Trophoblast cell (in vitro differentiated cells and primary cell): Measurements from ENCODE around the gene ERCC1.
A peak's percentile ranks its signal among the peaks of the same experiment; 100 is the strongest.

ENCODE experiments used
- DNase-seq, 2 donors: peaks; one replicate each; pipeline ENCODE4 v3.0.0-alpha.2; 2016
- H2AFZ ChIP-seq: 2 replicates; pipeline ENCODE4 v1.6.1; 2013; ENCODE audit warnings: low read length, moderate library complexity, mild to moderate bottlenecking; ENCODE audit not compliant: insufficient read depth, poor library complexity
- H2AK5ac ChIP-seq: 2 replicates; pipeline ENCODE4 v1.6.1; 2013; ENCODE audit warnings: mild to moderate bottlenecking, low read length
- H2BK120ac ChIP-seq: 2 replicates; pipeline ENCODE4 v1.6.1; 2013; ENCODE audit warnings: low read length, mild to moderate bottlenecking, moderate library complexity; ENCODE audit not compliant: insufficient read depth, poor library complexity
- H2BK12ac ChIP-seq: 2 replicates; pipeline ENCODE4 v1.6.1; 2013; ENCODE audit warnings: mild to moderate bottlenecking, low read length, moderate library complexity
- H2BK5ac ChIP-seq: 2 replicates; pipeline ENCODE4 v1.6.1; 2013; ENCODE audit warnings: low read length, low read depth, moderate library complexity, mild to moderate bottlenecking; ENCODE audit not compliant: poor library complexity
- H3K14ac ChIP-seq: 2 replicates; pipeline ENCODE4 v1.6.1; 2013; ENCODE audit warnings: mild to moderate bottlenecking, low read length
- H3K18ac ChIP-seq: 2 replicates; pipeline ENCODE4 v1.6.1; 2013; ENCODE audit warnings: mild to moderate bottlenecking, low read length
- H3K23ac ChIP-seq: 2 replicates; pipeline ENCODE4 v1.6.1; 2013; ENCODE audit warnings: low read length
- H3K27ac ChIP-seq: 2 replicates; pipeline ENCODE4 v1.5.1; 2013; ENCODE audit warnings: low read depth, mild to moderate bottlenecking, inconsistent platforms, low read length, moderate library complexity
- H3K27me3 ChIP-seq: 2 replicates; pipeline ENCODE4 v1.6.1; 2013; ENCODE audit warnings: inconsistent platforms, mild to moderate bottlenecking, low read length, moderate library complexity; ENCODE audit not compliant: insufficient read depth
- H3K36me3 ChIP-seq, 2 experiments: 1 replicate in 1 of 2; 2 replicates in 1 of 2; pipeline ENCODE4 v1.6.1; 2013; ENCODE audit warnings: low read length in 2 of 2, mild to moderate bottlenecking in 2 of 2, moderate library complexity in 1 of 2; ENCODE audit not compliant: insufficient read depth in 2 of 2, control insufficient read depth in 1 of 2
- H3K4ac ChIP-seq: 2 replicates; pipeline ENCODE4 v1.6.1; 2013; ENCODE audit warnings: low read depth, mild to moderate bottlenecking, low read length, moderate library complexity
- H3K4me1 ChIP-seq, 2 experiments: 1 replicate in 1 of 2; 2 replicates in 1 of 2; pipeline ENCODE4 v1.6.1; 2013; ENCODE audit warnings: low read length in 2 of 2, mild to moderate bottlenecking in 2 of 2, moderate library complexity in 1 of 2; ENCODE audit not compliant: insufficient read depth in 2 of 2, control insufficient read depth in 1 of 2
- H3K4me2 ChIP-seq: 2 replicates; pipeline ENCODE4 v1.6.1; 2013; ENCODE audit warnings: inconsistent platforms, mild to moderate bottlenecking, low read length, moderate library complexity
- H3K4me3 ChIP-seq: 2 replicates; pipeline ENCODE4 v1.5.1; 2013; ENCODE audit warnings: mild to moderate bottlenecking, low read depth, low read length, inconsistent platforms
- H3K79me1 ChIP-seq: one replicate; pipeline ENCODE4 v1.6.1; 2013; ENCODE audit warnings: low read length
- H3K79me2 ChIP-seq: 2 replicates; pipeline ENCODE4 v1.6.1; 2013; ENCODE audit warnings: low read length, mild to moderate bottlenecking; ENCODE audit not compliant: control insufficient read depth, insufficient read depth, poor library complexity
- H3K9ac ChIP-seq: 2 replicates; pipeline ENCODE4 v1.6.1; 2013; ENCODE audit warnings: mild to moderate bottlenecking, low read length
- H3K9me3 ChIP-seq: 2 replicates; pipeline ENCODE4 v1.6.1; 2013; ENCODE audit warnings: low read depth, mild to moderate bottlenecking, control low read depth, inconsistent platforms, low read length; ENCODE audit not compliant: insufficient read depth
- H4K12ac ChIP-seq: 2 replicates; pipeline ENCODE4 v1.6.1; 2013; ENCODE audit warnings: low read depth, mild to moderate bottlenecking, low read length, moderate library complexity
- H4K8ac ChIP-seq: 2 replicates; pipeline ENCODE4 v1.6.1; 2013; ENCODE audit warnings: low read depth, mild to moderate bottlenecking, low read length, moderate library complexity
- H4K91ac ChIP-seq: one replicate; pipeline ENCODE4 v1.6.1; 2013; ENCODE audit warnings: low read depth, mild to moderate bottlenecking, low read length, moderate library complexity
- WGBS: extraction: QIAGEN DNeasy Blood & Tissue Kit; methylation state at CpG from one replicate; pipeline ENCODE4 v1.1.7; 2013; ENCODE audit warnings: missing lambda C conversion rate; ENCODE audit not compliant: insufficient read length, insufficient coverage; ENCODE audit errors: extremely low coverage; 5-methylcytosine and 5-hydroxymethylcytosine counted together

Gene ERCC1

GRCh38 chr19:45428384-45429231 is 4.9 kb upstream of the ERCC1 start:
- Histone ChIP-seq H3K4ac (peak overlapping the region; percentile 48), H4K91ac (peak overlapping the region; percentile 71), H3K9ac (peak overlapping the region; percentile 30), H4K8ac (peak overlapping the region; percentile 80), H3K23ac (no peak overlapping the region), H3K9me3 (no peaks in the 10 kb centered on the region), H2AK5ac (no peak overlapping the region), H3K4me3 (peak overlapping the region; percentile 75), H3K36me3 (no peaks in the 10 kb centered on the region), H3K14ac (peak overlapping the region; percentile 58), H2BK120ac (peak overlapping the region; percentile 86), H2AFZ (peak overlapping the region; percentile 85), H4K12ac (peak overlapping the region; percentile 76), H3K27ac (peak overlapping the region; percentile 8), H3K18ac (peak overlapping the region; percentile 36), H3K4me1 (peaks cover 0 to 6% of the 10 kb centered on the region in 2 experiments), H2BK5ac (peak overlapping the region; percentile 22), H3K4me2 (peak overlapping the region; percentile 86), H2BK12ac (peak overlapping the region; percentile 10), H3K79me2 (peaks cover 4% of the 10 kb centered on the region), H3K27me3 (no peaks in the 10 kb centered on the region), H3K79me1 (peaks cover 15% of the 10 kb centered on the region)
- no CpG with 5 or more reads among the region's 73 CpGs for WGBS
- peak; percentile 61 to 62 for DNase-seq

- Histone ChIP-seq H3K9me3 (no peaks in the 10 kb centered on the region), H3K4me2 (peak overlapping the region; percentile 67), H3K14ac (peak overlapping the region; percentile 98), H2AFZ (peak overlapping the region; percentile 82), H3K36me3 (peaks cover 4 to 11% of the 10 kb centered on the region in 2 experiments), H3K27ac (peak overlapping the region; percentile 96), H3K27me3 (no peaks in the 10 kb centered on the region), H4K91ac (peak overlapping the region; percentile 94), H2BK5ac (peak overlapping the region; percentile 94), H3K23ac (no peak overlapping the region), H3K79me1 (peaks cover 21% of the 10 kb centered on the region), H4K12ac (peak overlapping the region; percentile 98), H3K9ac (peak overlapping the region; percentile 75), H2AK5ac (peak overlapping the region; percentile 96), H4K8ac (peak overlapping the region; percentile 100), H3K4ac (peak overlapping the region; percentile 77), H3K4me3 (peak overlapping the region; percentile 58), H2BK120ac (peak overlapping the region; percentile 99), H2BK12ac (peak overlapping the region; percentile 58), H3K18ac (peak overlapping the region; percentile 98), H3K4me1 (peaks cover 5 to 15% of the 10 kb centered on the region in 2 experiments), H3K79me2 (peaks cover 8% of the 10 kb centered on the region)
- WGBS, result no CpG with 5 or more reads among the region's 24 CpGs
- peak; percentile 83 to 90 for DNase-seq
Measured at GRCh38 chr19:45424191-45425058, 708 bp upstream of the ERCC1 start.

- Histone ChIP-seq H3K14ac (peak overlapping the region; percentile 69), H3K9me3 (no peaks in the 10 kb centered on the region), H2BK5ac (peak overlapping the region; percentile 75), H3K4me2 (peak overlapping the region; percentile 67), H3K79me2 (peaks cover 8% of the 10 kb centered on the region), H3K27me3 (no peaks in the 10 kb centered on the region), H2BK120ac (peak overlapping the region; percentile 39), H3K36me3 (peaks cover 7 to 18% of the 10 kb centered on the region in 2 experiments), H4K12ac (peak overlapping the region; percentile 86), H2BK12ac (peak overlapping the region; percentile 64), H2AK5ac (peak overlapping the region; percentile 99), H3K18ac (peak overlapping the region; percentile 60), H3K23ac (no peak overlapping the region), H3K27ac (peak overlapping the region; percentile 39), H3K4me1 (peaks cover 11 to 18% of the 10 kb centered on the region in 2 experiments), H2AFZ (peak overlapping the region; percentile 80), H3K4ac (peak overlapping the region; percentile 25), H4K8ac (peak overlapping the region; percentile 91), H3K9ac (peak overlapping the region; percentile 72), H3K79me1 (peaks cover 13% of the 10 kb centered on the region), H3K4me3 (peak overlapping the region; percentile 76), H4K91ac (peak overlapping the region; percentile 94)
- no peak for DNase-seq
- WGBS, result no CpG with 5 or more reads among the region's 20 CpGs
Measured at GRCh38 chr19:45423033-45423588, 606 bp downstream of the ERCC1 start.

DNA sequence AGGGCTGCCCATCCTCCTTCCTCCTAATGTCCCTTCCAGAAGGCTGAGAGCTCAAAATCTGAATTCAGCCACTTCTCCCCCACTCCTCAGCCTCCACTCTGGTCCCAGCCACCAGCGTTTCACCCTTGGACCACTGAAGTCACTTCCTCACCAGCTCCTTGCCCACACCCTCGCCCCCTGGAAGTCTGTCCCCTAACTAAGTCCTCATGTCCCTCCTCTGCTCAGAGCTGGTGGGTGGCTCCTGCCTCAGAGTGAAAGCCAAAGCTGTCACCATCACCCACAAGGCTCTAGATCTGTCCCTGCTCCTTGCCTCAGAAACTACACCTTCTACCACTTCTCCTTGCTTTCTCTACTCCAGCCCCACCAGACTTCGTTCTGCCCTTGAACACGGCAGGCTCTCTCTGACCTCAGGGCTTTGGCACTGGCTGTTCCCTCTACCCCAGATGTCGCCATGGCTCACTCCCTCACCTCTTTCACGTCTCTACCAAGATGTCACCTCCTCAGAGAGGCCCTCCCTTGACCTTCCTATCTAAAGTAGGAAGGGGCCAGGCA is 1.7 kb downstream of the ERCC1 start:
- no peak overlapping the region for H3K18ac ChIP-seq
- H2AK5ac ChIP-seq, result no peak overlapping the region
- H4K91ac ChIP-seq, result no peak overlapping the region
- no peak overlapping the region for H4K8ac ChIP-seq
- H3K36me3 ChIP-seq, result peaks cover 7 to 20% of the 10 kb centered on the region in 2 experiments
- H3K79me1 ChIP-seq, result peaks cover 13% of the 10 kb centered on the region
- H3K9me3 ChIP-seq, result no peaks in the 10 kb centered on the region
- no peak overlapping the region for H3K23ac ChIP-seq
- no peak overlapping the region for H2BK12ac ChIP-seq
- peak overlapping the region; percentile 2 for H3K9ac ChIP-seq
- no peak overlapping the region for H4K12ac ChIP-seq
- no peak overlapping the region for H3K4me2 ChIP-seq
- DNase-seq, result no peak
- no peaks in the 10 kb centered on the region for H3K27me3 ChIP-seq
- H3K79me2 ChIP-seq, result peaks cover 8% of the 10 kb centered on the region
- no peak overlapping the region for H2AFZ ChIP-seq
- no peak overlapping the region for H2BK120ac ChIP-seq
- H3K4me1 ChIP-seq, result peaks cover 11 to 18% of the 10 kb centered on the region in 2 experiments
- no peak overlapping the region for H3K4me3 ChIP-seq
- H3K27ac ChIP-seq, result no peak overlapping the region
- H3K4ac ChIP-seq, result no peak overlapping the region
- WGBS, result no CpG with 5 or more reads among the region's 6 CpGs
- no peak overlapping the region for H3K14ac ChIP-seq
- no peak overlapping the region for H2BK5ac ChIP-seq
